ENCODE data around the gene HUWE1. TPM values are rescaled to one million over a fixed set of nuclear protein-coding genes. Genes with fewer than 3 reads are reported as not detected.
A peak's percentile ranks its signal among the peaks of the same experiment; 100 is the strongest.

Gene HUWE1
- total RNA-seq, 1 donor from 2014 or later: 130 TPM

DNA sequence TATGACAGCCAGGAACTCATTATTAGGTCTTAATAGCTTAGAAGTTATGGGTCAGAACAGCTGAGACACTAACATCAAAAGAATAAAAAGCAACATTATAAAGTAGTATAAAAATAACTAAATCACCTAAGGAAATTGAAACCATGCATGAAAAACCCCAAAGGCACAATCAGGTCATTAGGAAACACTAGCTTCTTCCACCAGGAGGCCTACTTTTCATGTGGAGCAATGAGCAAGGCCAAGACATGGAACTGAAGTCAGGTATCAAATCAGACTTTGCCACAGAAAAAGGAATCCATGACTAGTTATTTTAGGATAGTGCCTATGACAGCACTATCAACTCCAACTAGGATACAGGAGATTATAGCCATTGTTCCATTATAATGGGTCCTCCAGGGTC is 7.9 kb downstream of the HUWE1 start:
- H3K9me3 ChIP-seq (replicated peaks): no peaks in the 10 kb centered on the region
- peaks cover 21% of the 10 kb centered on the region for H3K36me3 ChIP-seq
- peaks cover 64% of the 10 kb centered on the region for H3K4me1 ChIP-seq
- TF ChIP-seq, protein P1, sequence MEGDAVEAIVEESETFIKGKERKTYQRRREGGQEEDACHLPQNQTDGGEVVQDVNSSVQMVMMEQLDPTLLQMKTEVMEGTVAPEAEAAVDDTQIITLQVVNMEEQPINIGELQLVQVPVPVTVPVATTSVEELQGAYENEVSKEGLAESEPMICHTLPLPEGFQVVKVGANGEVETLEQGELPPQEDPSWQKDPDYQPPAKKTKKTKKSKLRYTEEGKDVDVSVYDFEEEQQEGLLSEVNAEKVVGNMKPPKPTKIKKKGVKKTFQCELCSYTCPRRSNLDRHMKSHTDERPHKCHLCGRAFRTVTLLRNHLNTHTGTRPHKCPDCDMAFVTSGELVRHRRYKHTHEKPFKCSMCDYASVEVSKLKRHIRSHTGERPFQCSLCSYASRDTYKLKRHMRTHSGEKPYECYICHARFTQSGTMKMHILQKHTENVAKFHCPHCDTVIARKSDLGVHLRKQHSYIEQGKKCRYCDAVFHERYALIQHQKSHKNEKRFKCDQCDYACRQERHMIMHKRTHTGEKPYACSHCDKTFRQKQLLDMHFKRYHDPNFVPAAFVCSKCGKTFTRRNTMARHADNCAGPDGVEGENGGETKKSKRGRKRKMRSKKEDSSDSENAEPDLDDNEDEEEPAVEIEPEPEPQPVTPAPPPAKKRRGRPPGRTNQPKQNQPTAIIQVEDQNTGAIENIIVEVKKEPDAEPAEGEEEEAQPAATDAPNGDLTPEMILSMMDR (IDR thresholded peaks at IDR 0.05; ENCODE audit: borderline replicate concordance): peak; percentile 13
- no peak overlapping the region for H3K4me3 ChIP-seq
- no peak overlapping the region for H3K27ac ChIP-seq (replicated peaks)
- DNase-seq: no peak
- H3K27me3 ChIP-seq (ENCODE audit: low read depth): no peaks in the 10 kb centered on the region
- intact Hi-C loops (cut with micrococcal nuclease): no loop called here

DNA sequence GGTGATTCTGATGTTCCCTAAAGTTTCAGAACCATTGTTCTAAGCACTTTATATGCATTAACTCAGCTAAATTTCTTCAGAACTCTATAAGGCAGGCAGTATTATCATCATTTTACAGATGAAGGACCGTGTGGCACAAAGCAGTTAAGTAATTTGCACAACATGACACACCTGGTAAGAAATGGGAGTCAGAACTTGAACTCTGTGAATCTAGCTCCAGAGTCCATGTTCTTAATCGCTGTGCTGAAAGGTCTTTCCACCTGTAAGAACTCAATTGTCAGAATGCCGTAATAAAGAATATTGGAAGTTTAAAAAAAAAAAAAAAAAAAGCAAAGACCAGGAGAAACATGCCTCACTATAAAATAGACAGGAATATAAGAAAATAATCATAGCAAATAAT is 9.2 kb downstream of the HUWE1 start:
- Histone ChIP-seq H3K27ac (replicated peaks) (no peak overlapping the region), H3K4me1 (peaks cover 57% of the 10 kb centered on the region), H3K27me3 (ENCODE audit: low read depth) (no peaks in the 10 kb centered on the region), H3K4me3 (no peak overlapping the region), H3K9me3 (replicated peaks) (no peaks in the 10 kb centered on the region), H3K36me3 (peaks cover 25% of the 10 kb centered on the region)
- TF ChIP-seq, protein P1 (IDR thresholded peaks at IDR 0.05; ENCODE audit: borderline replicate concordance): no peak
- intact Hi-C loops (cut with micrococcal nuclease): no loop called here
- no peak for DNase-seq

DNA sequence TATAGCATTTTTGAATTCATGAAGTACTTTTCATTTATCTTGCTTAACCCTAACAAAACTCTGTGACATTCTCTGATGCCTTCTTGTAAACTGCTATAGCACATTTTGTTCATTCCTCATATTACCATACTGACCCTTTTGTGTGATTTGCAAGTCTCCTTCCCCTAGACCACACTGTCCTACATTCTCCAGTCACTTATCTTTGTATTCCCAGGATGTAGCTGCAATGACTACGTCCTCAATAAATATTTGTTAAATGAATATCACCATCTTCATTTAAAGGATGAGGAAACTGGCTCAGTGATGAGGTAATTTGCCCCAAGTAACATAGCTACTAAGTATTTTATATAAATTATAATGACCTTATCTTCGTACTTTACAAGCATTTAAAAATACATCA is 11.9 kb downstream of the HUWE1 start:
- Histone ChIP-seq H3K4me1 (peaks cover 57% of the 10 kb centered on the region), H3K4me3 (no peak overlapping the region), H3K27ac (replicated peaks) (no peak overlapping the region), H3K27me3 (ENCODE audit: low read depth) (no peaks in the 10 kb centered on the region), H3K36me3 (peaks cover 30% of the 10 kb centered on the region), H3K9me3 (replicated peaks) (no peaks in the 10 kb centered on the region)
- DNase-seq: no peak
- intact Hi-C loops (cut with micrococcal nuclease): no loop called here
- TF ChIP-seq, protein P1 (IDR thresholded peaks at IDR 0.05; ENCODE audit: borderline replicate concordance): no peak

DNA sequence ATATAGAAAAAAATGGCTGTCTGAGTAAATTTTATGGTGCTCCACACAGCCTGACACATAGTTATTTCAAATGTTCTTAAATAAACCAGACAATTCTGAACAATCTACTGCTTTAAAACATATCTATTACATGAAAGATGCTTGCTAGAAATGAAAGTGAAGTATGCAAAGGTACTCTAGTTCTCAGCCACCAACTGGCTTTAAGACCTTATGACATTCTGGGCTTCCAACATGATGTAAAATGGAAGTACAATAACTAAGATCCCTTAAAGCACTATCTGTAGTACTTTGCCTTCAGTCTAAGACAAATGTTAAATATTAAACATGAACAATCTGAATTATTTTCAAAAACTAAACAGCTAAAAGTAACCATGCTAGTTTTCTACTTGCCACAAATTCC is 17.3 kb downstream of the HUWE1 start:
- H3K27ac ChIP-seq (replicated peaks): peak overlapping the region; percentile 16
- TF ChIP-seq, protein P1 (IDR thresholded peaks at IDR 0.05; ENCODE audit: borderline replicate concordance): no peak
- H3K4me1 ChIP-seq: peaks cover 58% of the 10 kb centered on the region
- peaks cover 14% of the 10 kb centered on the region for H3K36me3 ChIP-seq
- intact Hi-C loops (cut with micrococcal nuclease): no loop called here
- H3K27me3 ChIP-seq (ENCODE audit: low read depth): no peaks in the 10 kb centered on the region
- DNase-seq: no peak
- no peak overlapping the region for H3K4me3 ChIP-seq
- no peaks in the 10 kb centered on the region for H3K9me3 ChIP-seq (replicated peaks)

DNA sequence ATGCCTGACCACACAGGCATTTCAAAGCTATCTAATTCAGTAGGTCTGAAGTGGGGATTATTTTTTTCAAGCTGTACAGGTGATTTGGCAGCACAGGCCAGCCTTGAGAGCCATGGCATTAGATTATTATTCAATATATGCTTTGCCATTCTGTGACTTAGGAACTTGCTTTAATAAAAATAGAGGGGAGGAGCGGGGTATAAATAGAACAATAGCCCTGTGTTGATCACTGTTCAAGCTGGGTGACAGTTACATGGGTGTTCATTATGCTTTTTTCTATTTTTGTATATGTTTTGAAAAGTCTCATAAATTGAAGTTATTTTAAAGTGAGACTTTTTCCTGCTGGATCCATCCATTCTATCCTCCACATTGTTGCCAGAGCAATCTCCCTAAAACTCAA is 20.3 kb downstream of the HUWE1 start:
- TF ChIP-seq, protein P1 (IDR thresholded peaks at IDR 0.05; ENCODE audit: borderline replicate concordance): no peak
- H3K9me3 ChIP-seq (replicated peaks): no peaks in the 10 kb centered on the region
- peak overlapping the region; percentile 23 for H3K27ac ChIP-seq (replicated peaks)
- intact Hi-C loops (cut with micrococcal nuclease): no loop called here
- DNase-seq: no peak
- peaks cover 5% of the 10 kb centered on the region for H3K36me3 ChIP-seq
- no peaks in the 10 kb centered on the region for H3K27me3 ChIP-seq (ENCODE audit: low read depth)
- H3K4me3 ChIP-seq: no peak overlapping the region
- peaks cover 53% of the 10 kb centered on the region for H3K4me1 ChIP-seq

DNA sequence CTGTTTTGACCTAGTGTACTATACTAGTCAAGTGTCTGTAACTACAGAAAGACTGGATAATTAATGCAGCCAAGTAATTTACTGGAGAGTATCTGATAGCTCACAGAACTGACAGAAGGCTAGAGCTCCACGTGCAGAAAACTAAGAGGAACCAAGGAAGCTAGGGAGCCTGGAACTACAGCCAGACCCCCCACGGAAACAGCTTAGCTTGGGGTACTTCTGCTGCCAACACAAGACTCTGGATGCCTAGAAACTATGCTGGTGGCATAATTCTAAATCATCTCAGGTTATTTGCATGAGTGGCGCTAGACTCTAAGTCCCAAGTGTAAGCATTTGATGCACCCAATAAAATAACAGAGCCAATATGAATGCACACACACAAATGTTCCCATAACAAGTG is 26.5 kb downstream of the HUWE1 start:
- Histone ChIP-seq H3K36me3 (no peaks in the 10 kb centered on the region), H3K4me3 (no peak overlapping the region), H3K9me3 (replicated peaks) (no peaks in the 10 kb centered on the region), H3K27ac (replicated peaks) (no peak overlapping the region), H3K4me1 (peaks cover 19% of the 10 kb centered on the region), H3K27me3 (ENCODE audit: low read depth) (no peaks in the 10 kb centered on the region)
- TF ChIP-seq, protein P1 (IDR thresholded peaks at IDR 0.05; ENCODE audit: borderline replicate concordance): no peak
- DNase-seq: no peak
- intact Hi-C loops (cut with micrococcal nuclease): no loop called here

Data from left ventricle myocardium inferior (tissue), 1 donor.